Ovary (tissue), 3 donors: ENCODE data around the gene CNTRL.

Experiments used
- POLR2A ChIP-seq: fragments of 450-650 bp; IDR thresholded peaks from one replicate; pipeline ENCODE4 v1.6.1; 2017; ENCODE audit warnings: antibody characterized with exemption, mild to moderate bottlenecking, moderate library complexity
- TF ChIP-seq, protein P1 (sequence below), 3 donors: fragments of 450-650 bp in 2 of 3; fragments of 200-600 bp in 1 of 3; IDR thresholded peaks; one replicate each; pipeline versions ENCODE4 v1.5.1 to v1.8.0; 2016 to 2022; ENCODE audit warnings: antibody characterized with exemption in 3 of 3, mild to moderate bottlenecking in 1 of 3
- donor health status: DM: no; HTN: no; CAD: no.

DNA sequence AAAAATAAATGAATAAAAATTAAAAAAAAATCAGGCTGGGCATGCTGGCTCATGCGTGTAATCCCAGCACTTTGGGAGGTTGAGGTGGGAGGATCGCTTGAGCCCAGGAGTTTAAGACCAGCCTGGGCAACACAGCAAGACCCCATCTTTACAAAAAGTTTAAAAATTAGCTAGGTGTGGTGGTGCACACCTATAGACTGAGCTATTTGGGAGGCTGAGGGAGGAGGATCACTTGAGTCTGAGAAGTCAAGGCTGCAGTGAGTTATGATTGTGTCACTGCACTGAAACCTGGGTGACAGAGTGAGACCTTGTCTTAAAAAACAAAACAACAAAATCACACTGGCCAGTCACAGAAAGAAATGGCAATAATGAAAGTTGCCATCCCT lies 3.4 kb upstream of the CNTRL start:
- TF ChIP-seq, protein P1, sequence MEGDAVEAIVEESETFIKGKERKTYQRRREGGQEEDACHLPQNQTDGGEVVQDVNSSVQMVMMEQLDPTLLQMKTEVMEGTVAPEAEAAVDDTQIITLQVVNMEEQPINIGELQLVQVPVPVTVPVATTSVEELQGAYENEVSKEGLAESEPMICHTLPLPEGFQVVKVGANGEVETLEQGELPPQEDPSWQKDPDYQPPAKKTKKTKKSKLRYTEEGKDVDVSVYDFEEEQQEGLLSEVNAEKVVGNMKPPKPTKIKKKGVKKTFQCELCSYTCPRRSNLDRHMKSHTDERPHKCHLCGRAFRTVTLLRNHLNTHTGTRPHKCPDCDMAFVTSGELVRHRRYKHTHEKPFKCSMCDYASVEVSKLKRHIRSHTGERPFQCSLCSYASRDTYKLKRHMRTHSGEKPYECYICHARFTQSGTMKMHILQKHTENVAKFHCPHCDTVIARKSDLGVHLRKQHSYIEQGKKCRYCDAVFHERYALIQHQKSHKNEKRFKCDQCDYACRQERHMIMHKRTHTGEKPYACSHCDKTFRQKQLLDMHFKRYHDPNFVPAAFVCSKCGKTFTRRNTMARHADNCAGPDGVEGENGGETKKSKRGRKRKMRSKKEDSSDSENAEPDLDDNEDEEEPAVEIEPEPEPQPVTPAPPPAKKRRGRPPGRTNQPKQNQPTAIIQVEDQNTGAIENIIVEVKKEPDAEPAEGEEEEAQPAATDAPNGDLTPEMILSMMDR (IDR thresholded peaks at IDR 0.05): no peak
- no peak for TF ChIP-seq POLR2A
